ENCODE data around the gene TSPAN15.

DNA sequence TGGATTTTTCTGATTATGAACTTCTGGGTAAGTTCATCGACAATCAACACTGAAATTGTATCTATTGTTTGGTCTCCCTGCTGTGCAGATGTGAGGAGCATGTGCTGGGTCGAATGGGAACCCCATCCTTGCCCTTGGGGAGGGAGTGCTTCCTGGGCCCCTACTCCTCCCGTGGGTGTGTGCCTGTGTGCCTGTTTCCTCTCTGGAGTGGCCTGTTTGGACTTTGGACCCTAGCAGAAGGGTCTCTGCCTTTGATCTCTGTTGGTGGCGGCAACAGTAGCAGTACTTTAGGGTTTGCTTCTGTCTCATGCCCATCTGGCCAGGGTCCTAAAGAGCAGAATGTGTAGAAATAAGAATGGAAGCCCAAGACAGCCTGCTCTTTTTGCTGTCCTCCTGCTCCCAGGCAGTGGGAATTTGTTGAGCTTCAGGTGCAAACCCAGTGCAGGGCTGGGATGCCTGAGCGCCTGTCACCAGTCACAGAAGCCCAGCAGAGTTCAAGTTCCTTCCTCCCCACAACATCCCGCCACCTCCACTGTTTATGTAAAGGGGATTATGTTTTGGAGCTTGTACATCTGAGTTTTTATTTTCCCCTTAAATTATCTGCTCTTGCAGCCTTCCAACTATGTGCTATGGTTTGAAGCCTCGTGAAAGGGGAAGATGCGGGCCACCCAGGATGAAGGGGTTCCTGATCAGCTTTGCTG lies 33.1 kb upstream of the TSPAN15 start:
- no peak for TF ChIP-seq YY1 (IDR thresholded peaks at IDR 0.05; ENCODE audit: insufficient read depth, insufficient read length)
- TF ChIP-seq ZNF274 (IDR thresholded peaks at IDR 0.05; ENCODE audit: low read depth, low read length) = no peak
